ENCODE results near the gene GXYLT1.

GRCh38 chr12:42076976-42077375 lies 67.7 kb downstream of the GXYLT1 start:
- TF ChIP-seq CTCF (conservative IDR thresholded peaks at IDR 0.05; ENCODE audit: low read depth in 2 of 2) (no peak), NANOG (IDR thresholded peaks at IDR 0.05; ENCODE audit: borderline replicate concordance) (no peak), JUNB (IDR thresholded peaks at IDR 0.05; ENCODE audit: unreplicated experiment) (no peak), POLR2AphosphoS5 (IDR thresholded peaks at IDR 0.05; ENCODE audit: low read depth) (no peak), STAT1 (IDR thresholded peaks at IDR 0.05; ENCODE audit: unreplicated experiment) (no peak), EZH2 (IDR thresholded peaks at IDR 0.05; ENCODE audit: low read depth, unreplicated experiment) (no peak), EZH2phosphoT487 (IDR thresholded peaks at IDR 0.05; ENCODE audit: unreplicated experiment) (no peak)
